Peyer's patch (tissue), 4 donors: ENCODE results near the gene SEMA3D.

Experiments
- POLR2A ChIP-seq, 2 donors: fragments of 450-650 bp; IDR thresholded peaks; one replicate each; pipeline ENCODE4 v1.5.1; 2017; ENCODE audit warnings: antibody characterized with exemption in 2 of 2, mild to moderate bottlenecking in 2 of 2, moderate library complexity in 2 of 2
- TF ChIP-seq, protein P1 (sequence below), 6 experiments: fragments of 450-650 bp in 4 of 6; fragments of 200-600 bp in 2 of 6; sonication (generic) in 1 of 6; IDR thresholded peaks; one replicate each; pipeline ENCODE4 v1.5.1; 2017 to 2019; ENCODE audit warnings: antibody characterized with exemption in 6 of 6, mild to moderate bottlenecking in 3 of 6, moderate library complexity in 1 of 6

DNA sequence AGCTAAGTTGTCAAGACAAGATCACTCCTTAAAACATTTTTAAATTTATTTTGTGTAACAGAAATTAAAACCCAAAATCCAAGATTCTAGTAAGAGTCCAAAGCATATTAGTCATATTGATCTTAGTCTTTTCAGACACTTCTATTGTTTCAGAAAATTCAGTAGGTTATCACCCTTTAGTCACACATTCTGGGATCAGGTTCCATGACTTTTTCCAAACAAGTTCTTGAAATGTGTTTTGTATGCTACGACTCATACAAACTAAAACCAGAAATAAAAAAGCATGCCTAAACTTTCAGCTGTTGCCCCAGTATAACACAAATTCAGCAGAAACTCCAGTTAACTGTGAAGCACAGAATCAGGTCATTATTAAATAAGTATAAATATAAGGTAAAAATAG lies 10.7 kb downstream of the SEMA3D start:
- TF ChIP-seq, protein P1, sequence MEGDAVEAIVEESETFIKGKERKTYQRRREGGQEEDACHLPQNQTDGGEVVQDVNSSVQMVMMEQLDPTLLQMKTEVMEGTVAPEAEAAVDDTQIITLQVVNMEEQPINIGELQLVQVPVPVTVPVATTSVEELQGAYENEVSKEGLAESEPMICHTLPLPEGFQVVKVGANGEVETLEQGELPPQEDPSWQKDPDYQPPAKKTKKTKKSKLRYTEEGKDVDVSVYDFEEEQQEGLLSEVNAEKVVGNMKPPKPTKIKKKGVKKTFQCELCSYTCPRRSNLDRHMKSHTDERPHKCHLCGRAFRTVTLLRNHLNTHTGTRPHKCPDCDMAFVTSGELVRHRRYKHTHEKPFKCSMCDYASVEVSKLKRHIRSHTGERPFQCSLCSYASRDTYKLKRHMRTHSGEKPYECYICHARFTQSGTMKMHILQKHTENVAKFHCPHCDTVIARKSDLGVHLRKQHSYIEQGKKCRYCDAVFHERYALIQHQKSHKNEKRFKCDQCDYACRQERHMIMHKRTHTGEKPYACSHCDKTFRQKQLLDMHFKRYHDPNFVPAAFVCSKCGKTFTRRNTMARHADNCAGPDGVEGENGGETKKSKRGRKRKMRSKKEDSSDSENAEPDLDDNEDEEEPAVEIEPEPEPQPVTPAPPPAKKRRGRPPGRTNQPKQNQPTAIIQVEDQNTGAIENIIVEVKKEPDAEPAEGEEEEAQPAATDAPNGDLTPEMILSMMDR (IDR thresholded peaks at IDR 0.05) = no peak
- TF ChIP-seq POLR2A (IDR thresholded peaks at IDR 0.05) = no peak
